KOPT-K1 (cell line): ENCODE results near the gene KRT4.

ENCODE experiments used
- H3K27ac ChIP-seq: fragments of 200-600 bp; sonication (generic); 2 replicates; pipeline ENCODE4 v1.5.1; 2016; ENCODE audit warnings: antibody characterized with exemption, mild to moderate bottlenecking, low read depth, low read length; ENCODE audit not compliant: poor library complexity, severe bottlenecking
- H3K36me3 ChIP-seq: fragments of 200-600 bp; sonication (generic); 2 replicates; pipeline ENCODE4 v1.5.1; 2017; ENCODE audit warnings: antibody characterized with exemption, mild to moderate bottlenecking, low read length, moderate library complexity; ENCODE audit not compliant: insufficient read depth
- H3K9me3 ChIP-seq: fragments of 200-600 bp; sonication (generic); 2 replicates; pipeline ENCODE4 v1.5.1; 2017; ENCODE audit warnings: antibody characterized with exemption, low read length, mild to moderate bottlenecking; ENCODE audit not compliant: insufficient read depth, poor library complexity, severe bottlenecking

The KRT4 gene

GRCh38 chr12:52831251-52831650 lies 17.3 kb upstream of the KRT4 start:
- Histone ChIP-seq H3K9me3 (no peaks in the 10 kb centered on the region), H3K27ac (no peak overlapping the region), H3K36me3 (no peaks in the 10 kb centered on the region)

GRCh38 chr12:52829986-52830770 lies 16.3 kb upstream of the KRT4 start:
- Histone ChIP-seq H3K27ac (no peak overlapping the region), H3K9me3 (no peaks in the 10 kb centered on the region), H3K36me3 (no peaks in the 10 kb centered on the region)

DNA sequence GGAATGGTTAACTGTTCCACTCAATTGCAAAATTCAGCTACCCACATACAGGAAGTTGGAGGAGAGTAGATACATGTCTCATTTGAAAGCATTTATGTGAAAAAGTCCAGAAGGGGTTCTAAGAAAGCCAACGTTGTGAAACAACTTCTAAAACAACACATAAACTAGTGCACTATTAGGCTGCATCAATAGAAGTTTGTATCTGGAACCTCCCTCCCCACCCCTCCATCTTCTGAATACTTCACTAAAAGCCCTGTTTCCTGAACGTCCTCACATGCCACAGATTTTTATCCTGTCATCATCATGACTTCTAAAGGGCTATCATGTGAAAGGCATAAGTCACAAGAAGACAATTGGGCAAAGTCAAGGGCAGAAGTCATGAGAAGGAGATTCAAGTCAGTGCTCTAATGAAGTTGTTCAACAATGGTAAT lies 14.7 kb upstream of the KRT4 start:
- H3K27ac ChIP-seq = no peak overlapping the region
- H3K36me3 ChIP-seq = no peaks in the 10 kb centered on the region
- no peaks in the 10 kb centered on the region for H3K9me3 ChIP-seq

GRCh38 chr12:52828156-52828555 lies 14.2 kb upstream of the KRT4 start:
- Histone ChIP-seq H3K36me3 (no peaks in the 10 kb centered on the region), H3K9me3 (no peaks in the 10 kb centered on the region), H3K27ac (no peak overlapping the region)

DNA sequence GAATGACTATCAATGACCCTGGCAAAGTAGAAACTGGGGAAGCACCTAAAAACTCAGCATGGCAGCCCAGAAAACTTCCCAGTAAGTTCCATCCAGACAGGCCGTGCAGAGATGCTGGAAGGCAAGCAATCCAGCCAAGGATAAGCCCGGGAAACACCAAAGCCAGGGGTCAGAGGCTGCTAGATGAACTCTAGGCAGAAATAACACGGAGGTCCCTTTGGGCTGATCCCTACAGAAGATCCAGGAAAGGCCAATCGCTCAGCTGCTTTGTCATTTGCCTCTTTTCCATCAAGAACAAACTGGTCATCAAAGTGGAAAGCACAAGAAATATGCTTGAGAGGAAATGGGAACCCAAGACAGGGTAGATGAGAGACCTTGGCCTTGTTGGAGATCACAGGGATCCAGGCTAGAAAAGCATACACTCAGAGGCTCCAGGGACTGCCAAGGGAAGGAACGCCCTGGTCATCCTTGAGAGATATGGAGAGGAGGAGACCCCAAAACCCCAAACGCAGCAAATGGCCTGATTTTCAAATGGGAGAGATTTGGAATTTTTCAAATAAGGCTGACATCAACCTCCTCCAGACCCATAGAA lies 13.7 kb upstream of the KRT4 start:
- Histone ChIP-seq H3K36me3 (no peaks in the 10 kb centered on the region), H3K27ac (no peak overlapping the region), H3K9me3 (no peaks in the 10 kb centered on the region)

DNA sequence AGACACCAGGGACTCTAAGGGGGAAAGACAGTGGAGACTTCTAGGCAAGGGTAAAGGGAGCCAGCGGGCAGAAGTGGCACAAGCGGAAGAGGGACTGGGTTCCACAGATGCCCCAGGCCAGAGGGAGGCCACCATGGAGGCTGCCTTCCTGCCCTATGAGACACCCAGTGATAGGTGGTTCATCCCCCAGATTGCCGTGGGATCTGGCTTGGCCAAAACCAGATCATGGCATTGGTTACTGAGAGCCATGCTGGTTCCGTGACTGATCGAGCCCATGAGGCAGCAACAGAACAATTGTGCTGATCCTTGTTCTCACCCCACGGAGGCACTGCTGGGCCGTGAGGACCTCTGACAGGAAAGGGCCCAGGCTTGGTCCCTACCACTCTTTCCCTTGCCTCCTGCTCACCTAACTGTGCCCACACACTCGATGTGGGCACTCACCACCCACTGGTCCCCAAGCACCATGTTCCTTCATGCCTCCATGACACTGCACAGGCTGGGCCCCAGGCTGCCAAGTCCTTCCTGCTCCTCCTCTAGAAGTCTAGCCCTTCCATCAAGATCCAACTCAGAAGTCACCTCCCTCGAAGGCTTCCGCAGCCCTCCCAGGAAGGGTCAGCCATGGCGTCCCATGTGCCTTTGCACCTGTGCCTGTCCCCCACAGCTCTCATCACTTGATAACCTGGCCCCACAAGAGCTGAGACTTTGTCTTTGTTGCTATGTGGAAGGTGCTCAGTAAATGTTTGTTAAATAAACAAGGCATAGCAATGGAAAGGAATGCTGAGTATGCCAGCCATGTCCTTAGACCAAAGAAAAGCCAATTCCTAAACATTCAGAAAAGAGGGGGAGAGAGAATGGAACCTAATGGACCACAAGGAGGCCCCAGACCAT lies 12.9 kb upstream of the KRT4 start:
- Histone ChIP-seq H3K9me3 (no peaks in the 10 kb centered on the region), H3K36me3 (no peaks in the 10 kb centered on the region)

DNA sequence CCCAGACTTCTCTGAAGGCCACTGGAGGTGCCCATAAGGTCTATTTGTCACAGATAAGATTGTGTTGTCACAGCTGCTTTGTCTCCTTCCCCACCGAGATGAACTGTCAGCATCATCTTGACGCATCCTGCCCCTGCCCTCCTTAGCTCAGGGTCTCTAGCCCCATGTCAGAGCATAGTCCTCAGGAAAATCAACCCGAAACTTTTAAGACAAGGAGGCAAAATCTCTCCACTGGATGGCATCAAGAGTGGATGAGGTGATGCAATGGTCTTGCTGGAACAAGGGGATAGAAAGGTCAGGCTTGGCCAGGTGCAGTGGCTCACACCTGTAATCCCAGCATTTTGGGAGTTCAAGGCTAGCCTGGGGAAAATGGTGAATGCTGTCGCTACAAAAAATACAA lies 12.0 kb upstream of the KRT4 start:
- H3K9me3 ChIP-seq = no peaks in the 10 kb centered on the region
- H3K27ac ChIP-seq = no peak overlapping the region
- H3K36me3 ChIP-seq = no peaks in the 10 kb centered on the region

More for the DNA sequence above, 12.9 kb upstream of the KRT4 start:
- no peak overlapping the region for H3K27ac ChIP-seq

DNA sequence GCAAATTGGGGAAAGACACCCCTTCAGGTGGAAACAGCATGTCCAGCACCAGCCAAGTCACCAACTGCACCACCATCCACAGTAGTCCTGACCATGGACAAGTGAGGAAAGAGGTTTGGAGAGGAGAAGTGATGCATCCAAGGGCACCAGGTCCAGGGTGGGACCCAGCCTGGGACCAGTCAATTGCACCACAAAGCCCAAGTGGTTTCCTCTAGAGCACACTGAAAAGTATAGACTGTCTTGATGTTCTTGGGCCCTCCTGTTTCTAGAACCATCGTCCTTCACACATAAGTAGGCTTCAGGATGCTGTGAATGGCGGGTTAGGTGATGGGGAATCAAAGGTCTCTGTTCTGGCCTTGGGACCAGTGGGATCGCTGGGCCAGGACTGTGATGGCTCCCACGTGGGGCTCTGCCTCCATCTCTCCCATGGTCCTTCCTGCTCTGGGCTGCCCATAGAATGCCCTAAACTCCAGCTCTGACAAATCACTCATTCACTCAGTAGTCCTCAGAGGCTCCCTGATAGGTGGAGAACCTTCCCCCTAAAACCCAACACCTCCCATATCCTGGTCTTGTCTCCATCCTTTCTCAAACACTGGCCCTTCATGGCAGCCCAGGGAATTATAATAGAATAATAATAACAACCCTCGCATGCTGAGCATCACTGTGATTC lies 11.0 kb upstream of the KRT4 start:
- H3K36me3 ChIP-seq = no peaks in the 10 kb centered on the region
- H3K9me3 ChIP-seq = no peaks in the 10 kb centered on the region
- no peak overlapping the region for H3K27ac ChIP-seq

GRCh38 chr12:52823761-52824450 lies 10.0 kb upstream of the KRT4 start:
- H3K36me3 ChIP-seq = no peaks in the 10 kb centered on the region
- H3K9me3 ChIP-seq = no peaks in the 10 kb centered on the region
- no peak overlapping the region for H3K27ac ChIP-seq

DNA sequence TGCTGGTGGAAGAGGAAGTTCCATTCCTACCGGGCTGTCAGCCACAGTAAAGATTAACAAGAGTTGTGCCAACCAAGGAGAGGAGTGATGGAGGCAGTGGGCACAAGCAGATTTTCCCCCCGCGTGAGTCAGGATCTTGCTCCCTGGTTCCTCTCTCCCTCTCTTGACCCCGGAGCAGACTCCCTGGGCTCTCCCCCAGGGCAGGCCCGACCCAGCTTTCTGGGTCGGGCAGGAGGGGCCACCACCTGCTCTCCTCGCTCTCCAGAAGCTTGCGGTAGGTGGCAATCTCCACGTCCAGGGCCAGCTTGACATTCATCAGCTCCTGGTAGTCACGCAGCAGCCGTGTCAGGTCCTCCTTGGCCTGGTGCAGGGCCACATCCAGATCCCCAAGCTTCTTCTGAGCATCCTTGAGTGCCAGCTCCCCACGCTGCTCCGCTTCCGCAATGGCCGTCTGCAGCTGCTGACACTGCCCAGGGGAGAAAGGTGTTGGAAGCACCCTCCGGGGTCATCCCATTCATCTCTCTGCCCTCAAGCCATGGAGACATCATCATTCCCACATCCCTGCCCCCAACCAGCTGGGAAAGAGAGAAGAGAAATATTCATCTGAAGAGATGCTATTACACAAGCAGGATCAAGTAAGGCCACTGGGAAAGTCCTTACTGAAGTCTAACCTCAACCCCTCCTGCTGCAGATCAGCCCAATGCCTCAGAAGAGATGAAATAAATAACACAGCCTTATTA lies 9.0 kb upstream of the KRT4 start:
- H3K27ac ChIP-seq = no peak overlapping the region
- H3K36me3 ChIP-seq = no peaks in the 10 kb centered on the region
- H3K9me3 ChIP-seq = no peaks in the 10 kb centered on the region

- Histone ChIP-seq H3K9me3 (no peaks in the 10 kb centered on the region), H3K36me3 (no peaks in the 10 kb centered on the region), H3K27ac (no peak overlapping the region)
Observed at GRCh38 chr12:52821826-52822660, 8.1 kb upstream of the KRT4 start.

GRCh38 chr12:52821071-52821730 lies 7.3 kb upstream of the KRT4 start:
- no peaks in the 10 kb centered on the region for H3K9me3 ChIP-seq
- no peaks in the 10 kb centered on the region for H3K36me3 ChIP-seq
- H3K27ac ChIP-seq = no peak overlapping the region

- Histone ChIP-seq H3K27ac (no peak overlapping the region), H3K36me3 (no peaks in the 10 kb centered on the region), H3K9me3 (no peaks in the 10 kb centered on the region)
Observed at GRCh38 chr12:52820521-52820920, 6.6 kb upstream of the KRT4 start.
